Ascending aorta (tissue), 2 donors: ENCODE results near the gene C1orf232. TPM values are rescaled to one million over a fixed set of nuclear protein-coding genes. Genes with fewer than 3 reads are reported as not detected.

Source experiments
- DNase-seq, 2 donors: peaks; one replicate each; pipeline ENCODE4 v3.0.0-alpha.2; 2019; ENCODE audit warnings: low spot score in 2 of 2
- H3K27ac ChIP-seq, 2 donors: fragments of 200-600 bp; sonication (generic); one replicate each; pipeline ENCODE4 v1.5.1; 2016 to 2017; ENCODE audit warnings: mild to moderate bottlenecking in 1 of 2
- H3K27me3 ChIP-seq: fragments of 200-600 bp; sonication (generic); one replicate; pipeline ENCODE4 v1.5.1; 2017
- H3K36me3 ChIP-seq, 2 donors: fragments of 200-600 bp; sonication (generic); one replicate each; pipeline ENCODE4 v1.5.1; 2016
- H3K4me1 ChIP-seq, 2 donors: fragments of 200-600 bp; sonication (generic); one replicate each; pipeline ENCODE4 v1.5.1; 2016 to 2017; ENCODE audit warnings: mild to moderate bottlenecking in 1 of 2
- H3K4me3 ChIP-seq, 2 donors: fragments of 200-600 bp; sonication (generic); one replicate each; pipeline ENCODE4 v1.5.1; 2016 to 2017; ENCODE audit warnings: mild to moderate bottlenecking in 1 of 2
- H3K9me3 ChIP-seq, 2 donors: fragments of 200-600 bp; sonication (generic); one replicate each; pipeline ENCODE4 v1.5.1; 2016
- CTCF ChIP-seq, 3 experiments: fragments of 200-600 bp in 2 of 3; fragments of 450-650 bp in 1 of 3; sonication (generic) in 2 of 3; IDR thresholded peaks; one replicate each; pipeline ENCODE4 v1.5.1; 2016 to 2019; ENCODE audit warnings: antibody characterized with exemption in 3 of 3, mild to moderate bottlenecking in 1 of 3, moderate library complexity in 1 of 3
- intact Hi-C: fragments of 100-400 bp; cut with DNase I; formaldehyde crosslinking; loops from one replicate; pipeline ENCODE4 v1.15.1; 2023
- total RNA-seq: library from RNA; depleted of rRNA; stranded (reverse); fragments of >200 nt; gene quantifications from one replicate; pipeline ENCODE4 v1.1.0, GENCODE V29; 2016

Gene C1orf232
- total RNA-seq, 1 donor from 2014 or later: not detected

GRCh38 chr1:26124418-26125331 is 44.1 kb downstream of the C1orf232 start:
- Histone ChIP-seq H3K4me1 (no peaks in the 10 kb centered on the region), H3K27me3 (no peaks in the 10 kb centered on the region), H3K36me3 (no peaks in the 10 kb centered on the region), H3K9me3 (no peaks in the 10 kb centered on the region), H3K27ac (no peak overlapping the region), H3K4me3 (no peak overlapping the region)
- DNase-seq: no peak
- TF ChIP-seq CTCF (IDR thresholded peaks at IDR 0.05): no peak
- intact Hi-C loops: no loop called here

- Histone ChIP-seq H3K4me1 (no peaks in the 10 kb centered on the region), H3K4me3 (no peak overlapping the region), H3K36me3 (peaks cover 0 to 6% of the 10 kb centered on the region in 2 donors), H3K9me3 (no peaks in the 10 kb centered on the region), H3K27ac (no peak overlapping the region), H3K27me3 (no peaks in the 10 kb centered on the region)
- no peak for DNase-seq
- TF ChIP-seq CTCF (IDR thresholded peaks at IDR 0.05): no peak
- intact Hi-C loops: no loop called here
Measured at GRCh38 chr1:26122988-26123973, 45.5 kb downstream of the C1orf232 start.

GRCh38 chr1:26121854-26122773 is 46.6 kb downstream of the C1orf232 start:
- Histone ChIP-seq H3K27me3 (no peaks in the 10 kb centered on the region), H3K4me3 (no peak overlapping the region), H3K9me3 (no peaks in the 10 kb centered on the region), H3K4me1 (no peaks in the 10 kb centered on the region), H3K27ac (peak overlapping the region in 1 of 2 donors; percentile 5), H3K36me3 (peaks cover 0 to 6% of the 10 kb centered on the region in 2 donors)
- intact Hi-C loops: no loop called here
- DNase-seq: no peak
- TF ChIP-seq CTCF (IDR thresholded peaks at IDR 0.05): no peak

GRCh38 chr1:26119892-26120608 is 48.7 kb downstream of the C1orf232 start:
- no peak for TF ChIP-seq CTCF (IDR thresholded peaks at IDR 0.05)
- H3K27ac ChIP-seq: no peak overlapping the region
- intact Hi-C loops: no loop called here
- no peaks in the 10 kb centered on the region for H3K27me3 ChIP-seq
- H3K4me1 ChIP-seq: no peaks in the 10 kb centered on the region
- no peaks in the 10 kb centered on the region for H3K9me3 ChIP-seq
- no peak overlapping the region for H3K4me3 ChIP-seq
- no peak for DNase-seq
- peaks cover 0 to 9% of the 10 kb centered on the region in 2 donors for H3K36me3 ChIP-seq
